ENCODE measurements around the gene NUFIP2. TPM values are rescaled to one million over a fixed set of nuclear protein-coding genes. Genes with fewer than 3 reads are reported as not detected.

Gene NUFIP2
- total RNA-seq, 1 experiment from 2014 or later, result 106 TPM

DNA sequence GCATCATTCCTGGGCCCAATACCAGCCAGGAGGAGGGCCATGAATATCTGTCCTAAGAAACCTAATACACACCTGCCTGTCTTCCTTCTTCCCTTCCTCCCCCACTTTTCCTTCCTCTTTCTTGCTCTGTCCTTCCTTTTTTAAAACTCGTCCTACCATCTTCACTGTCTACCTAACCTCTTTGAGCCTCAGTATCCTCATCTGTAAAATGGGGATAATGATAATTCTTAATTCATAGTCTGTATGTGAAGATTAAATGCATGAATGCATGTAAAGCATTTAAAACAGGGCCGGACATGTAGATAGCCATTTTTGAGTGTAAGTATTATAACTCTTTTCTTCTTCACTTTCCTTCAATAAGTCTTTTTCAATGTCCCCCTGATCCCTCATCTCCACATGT, 46.7 kb downstream of the NUFIP2 start:
- in situ Hi-C loops (cut with HindIII; ENCODE audit: low pct_unique_long_range_greater_than_20kb, low sequenced_read_pairs), result no loop called here
- Histone ChIP-seq H3K9me3 (ENCODE audit: control insufficient read depth, insufficient read depth, low read depth, low read length) (no peaks in the 10 kb centered on the region), H3K4me3 (ENCODE audit: low read depth in 2 of 2, low read length in 2 of 2) (no peak overlapping the region), H3K27me3 (ENCODE audit: control insufficient read depth, insufficient read depth, low read length) (no peaks in the 10 kb centered on the region), H3K27ac (ENCODE audit: low read length) (no peak overlapping the region), H3K4me1 (ENCODE audit: control insufficient read depth, insufficient read depth, low read length) (0 out of 2 replicates have a peak, but pooled peaks cover 3% of the 10 kb centered on the region), H3K36me3 (ENCODE audit: control insufficient read depth, insufficient read depth, low read length) (no peaks in the 10 kb centered on the region)
- CTCF ChIA-PET, result interaction anchor here (0.5 kb wide), 1 partner anchor 44 kb away, joined by 8 read pairs; no protein-coding TSS in a partner anchor
- DNase-seq (ENCODE audit: low read depth, low spot score) (no peak), ATAC-seq (no peak)
- intact Hi-C loops (cut with micrococcal nuclease; ENCODE audit: unreplicated experiment), result no loop called here
- TF ChIP-seq SIN3A (IDR thresholded peaks at IDR 0.05; ENCODE audit: borderline replicate concordance, insufficient read depth, low read depth, low read length) (no peak), POLR2AphosphoS5 (IDR thresholded peaks at IDR 0.05; ENCODE audit: low read depth, low read length) (no peak), TCF7L2 (IDR thresholded peaks at IDR 0.05; ENCODE audit: low read depth, low read length) (no peak)
- TF ChIP-seq, protein P1, sequence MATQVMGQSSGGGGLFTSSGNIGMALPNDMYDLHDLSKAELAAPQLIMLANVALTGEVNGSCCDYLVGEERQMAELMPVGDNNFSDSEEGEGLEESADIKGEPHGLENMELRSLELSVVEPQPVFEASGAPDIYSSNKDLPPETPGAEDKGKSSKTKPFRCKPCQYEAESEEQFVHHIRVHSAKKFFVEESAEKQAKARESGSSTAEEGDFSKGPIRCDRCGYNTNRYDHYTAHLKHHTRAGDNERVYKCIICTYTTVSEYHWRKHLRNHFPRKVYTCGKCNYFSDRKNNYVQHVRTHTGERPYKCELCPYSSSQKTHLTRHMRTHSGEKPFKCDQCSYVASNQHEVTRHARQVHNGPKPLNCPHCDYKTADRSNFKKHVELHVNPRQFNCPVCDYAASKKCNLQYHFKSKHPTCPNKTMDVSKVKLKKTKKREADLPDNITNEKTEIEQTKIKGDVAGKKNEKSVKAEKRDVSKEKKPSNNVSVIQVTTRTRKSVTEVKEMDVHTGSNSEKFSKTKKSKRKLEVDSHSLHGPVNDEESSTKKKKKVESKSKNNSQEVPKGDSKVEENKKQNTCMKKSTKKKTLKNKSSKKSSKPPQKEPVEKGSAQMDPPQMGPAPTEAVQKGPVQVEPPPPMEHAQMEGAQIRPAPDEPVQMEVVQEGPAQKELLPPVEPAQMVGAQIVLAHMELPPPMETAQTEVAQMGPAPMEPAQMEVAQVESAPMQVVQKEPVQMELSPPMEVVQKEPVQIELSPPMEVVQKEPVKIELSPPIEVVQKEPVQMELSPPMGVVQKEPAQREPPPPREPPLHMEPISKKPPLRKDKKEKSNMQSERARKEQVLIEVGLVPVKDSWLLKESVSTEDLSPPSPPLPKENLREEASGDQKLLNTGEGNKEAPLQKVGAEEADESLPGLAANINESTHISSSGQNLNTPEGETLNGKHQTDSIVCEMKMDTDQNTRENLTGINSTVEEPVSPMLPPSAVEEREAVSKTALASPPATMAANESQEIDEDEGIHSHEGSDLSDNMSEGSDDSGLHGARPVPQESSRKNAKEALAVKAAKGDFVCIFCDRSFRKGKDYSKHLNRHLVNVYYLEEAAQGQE (IDR thresholded peaks at IDR 0.05; ENCODE audit: insufficient read depth in 1 of 2, low read depth in 2 of 2, low read length in 1 of 2), result no peak
- TF ChIP-seq, protein P2, sequence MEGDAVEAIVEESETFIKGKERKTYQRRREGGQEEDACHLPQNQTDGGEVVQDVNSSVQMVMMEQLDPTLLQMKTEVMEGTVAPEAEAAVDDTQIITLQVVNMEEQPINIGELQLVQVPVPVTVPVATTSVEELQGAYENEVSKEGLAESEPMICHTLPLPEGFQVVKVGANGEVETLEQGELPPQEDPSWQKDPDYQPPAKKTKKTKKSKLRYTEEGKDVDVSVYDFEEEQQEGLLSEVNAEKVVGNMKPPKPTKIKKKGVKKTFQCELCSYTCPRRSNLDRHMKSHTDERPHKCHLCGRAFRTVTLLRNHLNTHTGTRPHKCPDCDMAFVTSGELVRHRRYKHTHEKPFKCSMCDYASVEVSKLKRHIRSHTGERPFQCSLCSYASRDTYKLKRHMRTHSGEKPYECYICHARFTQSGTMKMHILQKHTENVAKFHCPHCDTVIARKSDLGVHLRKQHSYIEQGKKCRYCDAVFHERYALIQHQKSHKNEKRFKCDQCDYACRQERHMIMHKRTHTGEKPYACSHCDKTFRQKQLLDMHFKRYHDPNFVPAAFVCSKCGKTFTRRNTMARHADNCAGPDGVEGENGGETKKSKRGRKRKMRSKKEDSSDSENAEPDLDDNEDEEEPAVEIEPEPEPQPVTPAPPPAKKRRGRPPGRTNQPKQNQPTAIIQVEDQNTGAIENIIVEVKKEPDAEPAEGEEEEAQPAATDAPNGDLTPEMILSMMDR (IDR thresholded peaks at IDR 0.05), result no peak
- BruUV-seq (replicated peaks), result no TSS peak
- POLR2A ChIA-PET, result no interaction called here

DNA sequence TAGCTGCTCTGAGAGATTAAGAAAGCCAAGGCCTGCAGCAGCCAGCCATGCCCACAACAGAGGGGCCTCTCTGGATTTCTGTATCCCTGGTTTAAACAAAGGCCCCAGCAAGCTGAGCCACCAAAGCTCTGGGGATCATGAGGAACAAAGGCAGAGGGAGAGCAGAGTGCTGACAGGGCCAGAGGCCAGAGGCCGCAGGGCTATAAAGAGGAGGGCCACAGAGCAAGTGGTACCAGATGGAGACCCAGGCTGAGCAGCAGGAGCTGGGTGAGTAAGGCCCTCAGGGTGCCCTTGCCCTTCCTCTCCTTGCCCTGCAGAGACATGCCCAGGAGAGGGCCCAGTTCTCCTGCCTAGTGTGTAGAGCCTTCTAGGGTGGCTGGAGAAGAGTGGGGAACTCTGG, 47.3 kb downstream of the NUFIP2 start, which contains the start of gene CRYBA1:
CRYBA1 (plus strand) TSS at position 232 of the 400 bp plus-strand sequence; CDS start at position 237, 5 bp downstream.
- ATAC-seq (peak; percentile 45; the same call in 1 of the 2 replicates), DNase-seq (ENCODE audit: low read depth, low spot score) (no peak)
- Histone ChIP-seq H3K27ac (ENCODE audit: low read length) (no peak within 1 kb of the TSS), H3K4me1 (ENCODE audit: control insufficient read depth, insufficient read depth, low read length) (peaks cover 4% of the 10 kb centered on the region), H3K4me3 (ENCODE audit: low read depth in 2 of 2, low read length in 2 of 2) (no peak within 1 kb of the TSS), H3K9me3 (ENCODE audit: control insufficient read depth, insufficient read depth, low read depth, low read length) (no peaks in the 10 kb centered on the region), H3K27me3 (ENCODE audit: control insufficient read depth, insufficient read depth, low read length) (no peaks in the 10 kb centered on the region), H3K36me3 (ENCODE audit: control insufficient read depth, insufficient read depth, low read length) (no peaks in the 10 kb centered on the region)
- BruUV-seq (replicated peaks), result no TSS peak
- ChIA-PET POLR2A (no interaction called here), CTCF (interaction anchor here (0.5 kb wide), 1 partner anchor 44 kb away, joined by 8 read pairs; no protein-coding TSS in a partner anchor)
- intact Hi-C loops (cut with micrococcal nuclease; ENCODE audit: unreplicated experiment) (no loop called here), in situ Hi-C loops (cut with HindIII; ENCODE audit: low pct_unique_long_range_greater_than_20kb, low sequenced_read_pairs) (no loop called here)
- TF ChIP-seq, protein P1 (IDR thresholded peaks at IDR 0.05; ENCODE audit: insufficient read depth in 1 of 2, low read depth in 2 of 2, low read length in 1 of 2), result no peak
- no peak for TF ChIP-seq SIN3A (IDR thresholded peaks at IDR 0.05; ENCODE audit: borderline replicate concordance, insufficient read depth, low read depth, low read length)
- no peak for TF ChIP-seq TCF7L2 (IDR thresholded peaks at IDR 0.05; ENCODE audit: low read depth, low read length)
- TF ChIP-seq POLR2AphosphoS5 (IDR thresholded peaks at IDR 0.05; ENCODE audit: low read depth, low read length), result no peak
- TF ChIP-seq, protein P2 (IDR thresholded peaks at IDR 0.05), result no peak

All from Panc1 (cell line).